ENCODE results near the gene F12. TPM values are rescaled to one million over a fixed set of nuclear protein-coding genes. Genes with fewer than 3 reads are reported as not detected.

The F12 gene
- polyA plus RNA-seq, 2 donors = 18.1 to 33.5 TPM

DNA sequence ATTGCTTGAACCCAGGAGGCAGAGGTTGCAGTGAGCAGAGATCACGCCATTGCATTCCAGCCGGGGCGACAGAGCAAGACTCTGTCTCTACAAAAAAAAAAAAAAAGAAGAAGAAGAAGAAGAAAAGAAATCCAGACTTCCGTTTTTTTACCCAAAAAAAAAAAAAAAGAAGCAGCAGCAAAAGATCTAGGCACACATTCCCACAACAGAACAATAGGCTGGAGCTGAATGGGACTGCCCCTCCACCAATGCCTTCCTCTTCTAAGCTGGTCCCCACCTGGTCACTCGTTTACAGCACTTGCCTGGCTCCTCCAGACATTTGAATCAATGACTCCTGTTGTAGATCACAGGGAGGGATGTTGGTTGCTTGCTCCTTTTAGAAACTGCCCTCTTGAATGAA, 56.3 kb downstream of the F12 start:
- no peak overlapping the region for H3K4me3 ChIP-seq (ENCODE audit: low read depth in 1 of 2, low read length in 2 of 2)
- 85 to 88% methylated on average over 5 of the region's 5 CpGs for WGBS, 2 donors
- no peaks in the 10 kb centered on the region for H3K27me3 ChIP-seq (ENCODE audit: control insufficient read depth in 1 of 2, insufficient read depth in 2 of 2, low read length in 2 of 2)
- H3K9me3 ChIP-seq (ENCODE audit: control insufficient read depth in 2 of 2, insufficient read depth in 1 of 2, low read depth in 1 of 2, low read length in 1 of 2) = peaks cover 0 to 2% of the 10 kb centered on the region in 2 donors
- peaks cover 0 to 2% of the 10 kb centered on the region in 2 donors for H3K36me3 ChIP-seq (ENCODE audit: control insufficient read depth in 2 of 2, insufficient read depth in 2 of 2, low read length in 1 of 2)
- no peak overlapping the region for H3K27ac ChIP-seq (ENCODE audit: low read depth in 2 of 2, low read length in 1 of 2)
- peaks cover 2 to 21% of the 10 kb centered on the region in 2 donors for H3K4me1 ChIP-seq (ENCODE audit: control insufficient read depth in 2 of 2, insufficient read depth in 2 of 2, low read length in 1 of 2)

Other genes with a start within 250 kb of the F12 start
- gene RAB24, start 105.8 kb downstream of the F12 start, polyA plus RNA-seq = 10 to 100 TPM; 60.0 to 80.2 TPM
- 100 to 1,000 TPM; 120 to 135 TPM for gene PRELID1, start 105.8 kb downstream of the F12 start, polyA plus RNA-seq
- gene MXD3, start 97.7 kb downstream of the F12 start, polyA plus RNA-seq = 10 to 100 TPM; 14.4 to 32.3 TPM
- 100 to 1,000 TPM in 1 of 2 donors, 10 to 100 TPM in 1; 84.0 to 190 TPM for gene LMAN2, start 57.9 kb downstream of the F12 start, polyA plus RNA-seq
- gene RGS14, start 51.6 kb downstream of the F12 start, polyA plus RNA-seq = 10 to 100 TPM; 49.7 to 74.5 TPM
- under 1 TPM; 0.13 to 0.49 TPM for gene SLC34A1, start 25.1 kb downstream of the F12 start, polyA plus RNA-seq
- gene PFN3, start 8.9 kb downstream of the F12 start, polyA plus RNA-seq = under 1 TPM in 1 of 2 donors, not detected in 1; 0.21 TPM
- gene GRK6, start 17.1 kb upstream of the F12 start, polyA plus RNA-seq = 10 to 100 TPM; 10.4 to 19.8 TPM
- 1 to 10 TPM; 2.0 to 4.9 TPM for gene PRR7, start 37.2 kb upstream of the F12 start, polyA plus RNA-seq
- gene DBN1, start 64.1 kb upstream of the F12 start, polyA plus RNA-seq = 10 to 100 TPM; 18.2 to 24.7 TPM
- gene PDLIM7, start 88.0 kb upstream of the F12 start, polyA plus RNA-seq = 100 to 1,000 TPM in 1 of 2 donors, 10 to 100 TPM in 1; 65.4 to 102 TPM
- gene DOK3, start 100.3 kb upstream of the F12 start, polyA plus RNA-seq = 1 to 10 TPM; 2.4 to 5.1 TPM
- 10 to 100 TPM; 57.0 to 73.8 TPM for gene DDX41, start 107.4 kb upstream of the F12 start, polyA plus RNA-seq
- 100 to 1,000 TPM in 1 of 2 donors, 10 to 100 TPM in 1; 42.2 to 141 TPM for gene FAM193B, start 145.0 kb upstream of the F12 start, polyA plus RNA-seq
- gene TMED9, start 182.6 kb upstream of the F12 start, polyA plus RNA-seq = 100 to 1,000 TPM in 1 of 2 donors, 10 to 100 TPM in 1; 72.8 to 146 TPM
- 10 to 100 TPM; 12.7 to 16.7 TPM for gene B4GALT7, start 190.6 kb upstream of the F12 start, polyA plus RNA-seq

Measured in esophagus (tissue), 2 donors.